HCT116 (cell line): ENCODE results near the gene FBXL16.

ENCODE experiments used
- CEBPB ChIP-seq: IDR thresholded peaks from 2 replicates; pipeline ENCODE4 v1.6.1; 2012; ENCODE audit warnings: low read depth
- CTCF ChIP-seq, 3 experiments: fragments of 200-600 bp in 1 of 3; sonication (generic) in 1 of 3; IDR thresholded peaks in 2 of 3; conservative IDR thresholded peaks in 1 of 3; 2 replicates each; pipeline ENCODE4 v1.5.1; 2012 to 2017; ENCODE audit warnings: low read depth in 2 of 3, low read length in 2 of 3, antibody characterized with exemption in 1 of 3, borderline replicate concordance in 1 of 3, control low read depth in 1 of 3, mild to moderate bottlenecking in 1 of 3, mixed read lengths in 1 of 3, mixed run types in 1 of 3, moderate library complexity in 1 of 3; ENCODE audit not compliant: insufficient read depth in 1 of 3
- EZH2 ChIP-seq: fragments of 200-600 bp; sonication (generic); IDR thresholded peaks from 2 replicates; pipeline ENCODE4 v1.6.1; 2017; ENCODE audit warnings: antibody characterized with exemption, mixed run types
- MAX ChIP-seq: IDR thresholded peaks from 2 replicates; pipeline ENCODE4 v1.6.1; 2012
- POLR2A ChIP-seq: IDR thresholded peaks from 2 replicates; pipeline ENCODE4 v1.7.0; 2011; ENCODE audit warnings: borderline replicate concordance; ENCODE audit not compliant: insufficient read depth, insufficient read length; ENCODE audit errors: extremely low read depth
- SP1 ChIP-seq: IDR thresholded peaks from 2 replicates; pipeline ENCODE4 v1.6.1; 2012; ENCODE audit warnings: low read depth
- ZBTB33 ChIP-seq: IDR thresholded peaks from 2 replicates; pipeline ENCODE4 v1.6.1; 2011; ENCODE audit warnings: mild to moderate bottlenecking, low read length, moderate library complexity; ENCODE audit not compliant: insufficient replicate concordance; ENCODE audit errors: extremely low read depth
- ZNF274 ChIP-seq: fragments of 200-500 bp; sonication (Bioruptor generic); IDR thresholded peaks from 2 replicates; pipeline ENCODE4 v1.6.1; 2014; ENCODE audit warnings: mild to moderate bottlenecking, low read depth, low read length, inconsistent platforms

- TF ChIP-seq POLR2A (no peak), ZBTB33 (no peak), MAX (no peak), ZNF274 (no peak), CTCF (IDR thresholded peaks at IDR 0.05 in 2 of 3, conservative IDR thresholded peaks at IDR 0.05 in 1 of 3; ENCODE audit: borderline replicate concordance in 1 of 3, insufficient read depth in 1 of 3, low read depth in 2 of 3, low read length in 2 of 3) (no peak), SP1 (no peak), CEBPB (no peak), EZH2 (no peak)
These were observed 10.6 kb upstream of the FBXL16 start for GRCh38 chr16:716200-716568.
